Panc1 (cell line): ENCODE measurements around the gene BARX1. TPM values are rescaled to one million over a fixed set of nuclear protein-coding genes. Genes with fewer than 3 reads are reported as not detected.

Experiments used
- ATAC-seq: fragments of 200-7000 bp; cut with Tn5 transposase; 2 replicates; pipeline ENCODE4 v1.9.1; 2020; ENCODE audit warnings: mild to moderate bottlenecking, moderate library complexity
- BruUV-seq: library from RNA; stranded (reverse); fragments of 400-500 nt; replicated peaks from 2 replicates; lab custom pipeline; 2021; lab: Mats Ljungman, UMichigan
- CTCF ChIA-PET: fragments of 300-600 bp; sonication (Branson Sonifier 250); formaldehyde crosslinking; loops from one replicate; lab custom pipeline; 2022; ENCODE audit warnings: antibody characterized with exemption; lab: Charles Lee
- POLR2A ChIA-PET: fragments of 300-600 bp; sonication (Branson Sonifier 250); formaldehyde crosslinking; loops from one replicate; lab custom pipeline; 2022; ENCODE audit warnings: antibody characterized with exemption; lab: Charles Lee
- DNase-seq: peaks from one replicate; pipeline ENCODE4 v3.0.0-alpha.2; 2010; ENCODE audit warnings: low read depth, low spot score
- H3K27ac ChIP-seq: 2 replicates; pipeline ENCODE4 v1.5.1; 2011; ENCODE audit warnings: mild to moderate bottlenecking, low read length, inconsistent platforms
- H3K27me3 ChIP-seq: fragments of 200-500 bp; sonication (Bioruptor generic); 2 replicates; pipeline ENCODE4 v1.6.0; 2014; ENCODE audit warnings: low read length, inconsistent platforms; ENCODE audit not compliant: control insufficient read depth, insufficient read depth
- H3K36me3 ChIP-seq: fragments of 200-500 bp; sonication (Bioruptor generic); 2 replicates; pipeline ENCODE4 v1.5.1; 2014; ENCODE audit warnings: inconsistent platforms, mild to moderate bottlenecking, low read length, moderate library complexity; ENCODE audit not compliant: control insufficient read depth, insufficient read depth
- H3K4me1 ChIP-seq: 2 replicates; pipeline ENCODE4 v1.5.1; 2011; ENCODE audit warnings: inconsistent platforms, mild to moderate bottlenecking, low read length, moderate library complexity; ENCODE audit not compliant: control insufficient read depth, insufficient read depth
- H3K4me3 ChIP-seq, 2 experiments: 2 replicates each; pipeline ENCODE4 v1.5.1; 2011 to 2012; ENCODE audit warnings: low read depth in 2 of 2, low read length in 2 of 2, mild to moderate bottlenecking in 2 of 2, inconsistent platforms in 1 of 2, moderate library complexity in 1 of 2
- H3K9me3 ChIP-seq: fragments of 200-500 bp; sonication (Bioruptor generic); 2 replicates; pipeline ENCODE4 v1.5.1; 2014; ENCODE audit warnings: low read depth, mild to moderate bottlenecking, inconsistent platforms, low read length, moderate library complexity; ENCODE audit not compliant: control insufficient read depth, insufficient read depth
- POLR2AphosphoS5 ChIP-seq: IDR thresholded peaks from 2 replicates; pipeline ENCODE4 v1.6.1; 2012; ENCODE audit warnings: mild to moderate bottlenecking, low read depth, low read length, moderate library complexity
- SIN3A ChIP-seq: IDR thresholded peaks from 2 replicates; pipeline ENCODE4 v1.6.1; 2012; ENCODE audit warnings: low read depth, mild to moderate bottlenecking, low read length, moderate library complexity, borderline replicate concordance; ENCODE audit not compliant: insufficient read depth
- TCF7L2 ChIP-seq: IDR thresholded peaks from 2 replicates; pipeline ENCODE4 v1.6.1; 2011; ENCODE audit warnings: mild to moderate bottlenecking, low read depth, low read length, inconsistent platforms
- in situ Hi-C: cut with HindIII; loops from 2 replicates; pipeline ENCODE4 v1.10.0; 2016; ENCODE audit warnings: low sequenced_read_pairs, low pct_unique_long_range_greater_than_20kb
- intact Hi-C: fragments of 100-400 bp; cut with micrococcal nuclease; formaldehyde crosslinking; loops from one replicate; pipeline ENCODE4 v1.10.0; 2022; ENCODE audit not compliant: unreplicated experiment
- total RNA-seq: library from RNA; stranded (reverse); gene quantifications from one replicate; pipeline ENCODE4 v1.2.1, GENCODE V29; 2021; ENCODE audit not compliant: unreplicated experiment
- TF ChIP-seq, protein P1 (sequence below), 2 experiments: IDR thresholded peaks; 2 replicates each; pipeline ENCODE4 v1.6.1; 2011 to 2012; ENCODE audit warnings: low read depth in 2 of 2, control low read depth in 1 of 2, low read length in 1 of 2, mild to moderate bottlenecking in 1 of 2, moderate library complexity in 1 of 2; ENCODE audit not compliant: insufficient read depth in 1 of 2
- TF ChIP-seq, protein P2 (sequence below): fragments of 450-650 bp; IDR thresholded peaks from 2 replicates; pipeline ENCODE4 v1.5.1; 2017; ENCODE audit warnings: mild to moderate bottlenecking

Gene BARX1
- total RNA-seq, 1 experiment from 2014 or later = 81.2 TPM

DNA sequence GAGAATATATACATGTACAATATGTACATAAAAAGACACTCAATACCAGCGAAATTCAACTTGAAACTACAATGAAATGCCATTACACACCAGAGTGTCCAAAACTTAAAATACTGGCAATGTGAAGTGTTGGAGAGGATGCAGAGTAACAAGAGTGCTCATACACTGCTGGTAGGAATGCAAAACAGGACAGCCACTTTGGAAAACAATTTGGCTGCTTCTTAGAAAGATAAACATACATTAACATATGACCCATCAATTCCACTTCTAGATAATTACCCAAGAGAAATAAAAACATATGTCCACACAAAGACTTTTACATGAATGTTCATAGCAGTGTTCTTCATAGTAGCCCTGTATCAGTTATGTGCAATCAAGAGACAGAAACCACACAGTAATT lies 39.4 kb upstream of the BARX1 start:
- DNase-seq (no peak), ATAC-seq (no peak)
- TF ChIP-seq, protein P1, sequence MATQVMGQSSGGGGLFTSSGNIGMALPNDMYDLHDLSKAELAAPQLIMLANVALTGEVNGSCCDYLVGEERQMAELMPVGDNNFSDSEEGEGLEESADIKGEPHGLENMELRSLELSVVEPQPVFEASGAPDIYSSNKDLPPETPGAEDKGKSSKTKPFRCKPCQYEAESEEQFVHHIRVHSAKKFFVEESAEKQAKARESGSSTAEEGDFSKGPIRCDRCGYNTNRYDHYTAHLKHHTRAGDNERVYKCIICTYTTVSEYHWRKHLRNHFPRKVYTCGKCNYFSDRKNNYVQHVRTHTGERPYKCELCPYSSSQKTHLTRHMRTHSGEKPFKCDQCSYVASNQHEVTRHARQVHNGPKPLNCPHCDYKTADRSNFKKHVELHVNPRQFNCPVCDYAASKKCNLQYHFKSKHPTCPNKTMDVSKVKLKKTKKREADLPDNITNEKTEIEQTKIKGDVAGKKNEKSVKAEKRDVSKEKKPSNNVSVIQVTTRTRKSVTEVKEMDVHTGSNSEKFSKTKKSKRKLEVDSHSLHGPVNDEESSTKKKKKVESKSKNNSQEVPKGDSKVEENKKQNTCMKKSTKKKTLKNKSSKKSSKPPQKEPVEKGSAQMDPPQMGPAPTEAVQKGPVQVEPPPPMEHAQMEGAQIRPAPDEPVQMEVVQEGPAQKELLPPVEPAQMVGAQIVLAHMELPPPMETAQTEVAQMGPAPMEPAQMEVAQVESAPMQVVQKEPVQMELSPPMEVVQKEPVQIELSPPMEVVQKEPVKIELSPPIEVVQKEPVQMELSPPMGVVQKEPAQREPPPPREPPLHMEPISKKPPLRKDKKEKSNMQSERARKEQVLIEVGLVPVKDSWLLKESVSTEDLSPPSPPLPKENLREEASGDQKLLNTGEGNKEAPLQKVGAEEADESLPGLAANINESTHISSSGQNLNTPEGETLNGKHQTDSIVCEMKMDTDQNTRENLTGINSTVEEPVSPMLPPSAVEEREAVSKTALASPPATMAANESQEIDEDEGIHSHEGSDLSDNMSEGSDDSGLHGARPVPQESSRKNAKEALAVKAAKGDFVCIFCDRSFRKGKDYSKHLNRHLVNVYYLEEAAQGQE (IDR thresholded peaks at IDR 0.05; ENCODE audit: insufficient read depth in 1 of 2, low read depth in 2 of 2, low read length in 1 of 2) = no peak
- no peak for TF ChIP-seq TCF7L2
- TF ChIP-seq, protein P2, sequence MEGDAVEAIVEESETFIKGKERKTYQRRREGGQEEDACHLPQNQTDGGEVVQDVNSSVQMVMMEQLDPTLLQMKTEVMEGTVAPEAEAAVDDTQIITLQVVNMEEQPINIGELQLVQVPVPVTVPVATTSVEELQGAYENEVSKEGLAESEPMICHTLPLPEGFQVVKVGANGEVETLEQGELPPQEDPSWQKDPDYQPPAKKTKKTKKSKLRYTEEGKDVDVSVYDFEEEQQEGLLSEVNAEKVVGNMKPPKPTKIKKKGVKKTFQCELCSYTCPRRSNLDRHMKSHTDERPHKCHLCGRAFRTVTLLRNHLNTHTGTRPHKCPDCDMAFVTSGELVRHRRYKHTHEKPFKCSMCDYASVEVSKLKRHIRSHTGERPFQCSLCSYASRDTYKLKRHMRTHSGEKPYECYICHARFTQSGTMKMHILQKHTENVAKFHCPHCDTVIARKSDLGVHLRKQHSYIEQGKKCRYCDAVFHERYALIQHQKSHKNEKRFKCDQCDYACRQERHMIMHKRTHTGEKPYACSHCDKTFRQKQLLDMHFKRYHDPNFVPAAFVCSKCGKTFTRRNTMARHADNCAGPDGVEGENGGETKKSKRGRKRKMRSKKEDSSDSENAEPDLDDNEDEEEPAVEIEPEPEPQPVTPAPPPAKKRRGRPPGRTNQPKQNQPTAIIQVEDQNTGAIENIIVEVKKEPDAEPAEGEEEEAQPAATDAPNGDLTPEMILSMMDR = no peak
- no peak for TF ChIP-seq POLR2AphosphoS5
- TF ChIP-seq SIN3A = no peak
- Histone ChIP-seq H3K9me3 (no peaks in the 10 kb centered on the region), H3K4me1 (no peaks in the 10 kb centered on the region), H3K27me3 (no peaks in the 10 kb centered on the region), H3K27ac (no peak overlapping the region), H3K36me3 (no peaks in the 10 kb centered on the region), H3K4me3 (no peak overlapping the region)
- intact Hi-C loops = no loop called here
- ChIA-PET CTCF (no interaction called here), POLR2A (no interaction called here)
- BruUV-seq = no TSS peak
- in situ Hi-C loops = no loop called here

DNA sequence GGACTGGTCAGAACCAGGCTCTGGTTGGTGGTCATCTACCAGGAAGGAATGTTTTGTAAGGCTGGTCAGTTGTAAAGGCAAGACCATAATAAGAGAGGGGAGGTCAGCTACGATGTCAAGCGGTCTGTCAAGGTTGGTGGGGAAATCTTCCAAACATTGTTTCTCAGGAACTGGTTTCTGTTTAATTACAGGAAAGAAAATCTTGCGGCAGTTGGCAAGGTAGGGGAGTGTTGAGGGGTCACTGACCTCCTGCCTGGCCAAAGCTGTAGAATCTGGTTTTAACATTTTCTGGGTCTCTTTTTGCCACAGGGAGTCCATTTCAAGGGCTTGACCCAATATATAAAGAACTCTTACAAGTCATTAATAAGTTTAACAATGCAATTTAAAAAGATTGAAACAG lies 39.0 kb upstream of the BARX1 start:
- Histone ChIP-seq H3K4me1 (no peaks in the 10 kb centered on the region), H3K27ac (no peak overlapping the region), H3K36me3 (no peaks in the 10 kb centered on the region), H3K9me3 (no peaks in the 10 kb centered on the region), H3K4me3 (no peak overlapping the region), H3K27me3 (no peaks in the 10 kb centered on the region)
- ATAC-seq (no peak), DNase-seq (no peak)
- CTCF ChIA-PET = no interaction called here
- POLR2A ChIA-PET = no interaction called here
- no peak for TF ChIP-seq POLR2AphosphoS5
- TF ChIP-seq, protein P1 (IDR thresholded peaks at IDR 0.05; ENCODE audit: insufficient read depth in 1 of 2, low read depth in 2 of 2, low read length in 1 of 2) = no peak
- TF ChIP-seq, protein P2 = no peak
- no peak for TF ChIP-seq SIN3A
- TF ChIP-seq TCF7L2 = no peak
- no TSS peak for BruUV-seq
- intact Hi-C loops = no loop called here
- in situ Hi-C loops = no loop called here
